H1 (cell line): Measurements from ENCODE around the gene SNX15. TPM values are rescaled to one million over a fixed set of nuclear protein-coding genes. Genes with fewer than 3 reads are reported as not detected.

Source experiments
- CTCF ChIA-PET: fragments of 300-600 bp; sonication (Branson Sonifier 250); formaldehyde crosslinking; loops from one replicate; lab custom pipeline; 2021; ENCODE audit not compliant: partially characterized antibody; lab: Charles Lee
- POLR2A ChIA-PET: fragments of 300-600 bp; sonication (Branson Sonifier 250); formaldehyde crosslinking; loops from one replicate; lab custom pipeline; 2021; ENCODE audit warnings: inconsistent platforms; ENCODE audit not compliant: partially characterized antibody; lab: Charles Lee
- DNase-seq, 2 experiments: peaks; one replicate each; pipeline versions ENCODE4 v3.0.0 to v3.0.0-alpha.2; 2010 to 2022; ENCODE audit warnings: low spot score in 2 of 2, low read depth in 1 of 2, mixed read lengths in 1 of 2
- FAIRE-seq: peaks from 2 replicates; lab custom pipeline; 2011; peaks lifted over from hg19 to GRCh38; lab: Jason Lieb, UNC
- H2AFZ ChIP-seq: 2 replicates; pipeline ENCODE4 v1.8.1; 2012; ENCODE audit warnings: low read length, inconsistent platforms
- H2AK5ac ChIP-seq: 2 replicates; pipeline ENCODE4 v1.6.1; 2013; ENCODE audit warnings: low read depth, low read length
- H2BK120ac ChIP-seq: replicated peaks from 2 replicates; pipeline ENCODE3; 2013; ENCODE audit warnings: low read depth, low read length, inconsistent platforms
- H2BK12ac ChIP-seq: 2 replicates; pipeline ENCODE4 v1.6.1; 2013; ENCODE audit warnings: low read depth, low read length
- H2BK15ac ChIP-seq: 2 replicates; pipeline ENCODE4 v1.6.1; 2013; ENCODE audit warnings: low read length
- H2BK20ac ChIP-seq: 2 replicates; pipeline ENCODE4 v1.6.1; 2013; ENCODE audit warnings: low read length
- H2BK5ac ChIP-seq: 2 replicates; pipeline ENCODE4 v1.6.1; 2013; ENCODE audit warnings: low read depth, low read length
- H3K14ac ChIP-seq: 2 replicates; pipeline ENCODE4 v1.6.1; 2013; ENCODE audit warnings: inconsistent platforms; ENCODE audit not compliant: insufficient read length
- H3K18ac ChIP-seq: 2 replicates; pipeline ENCODE4 v1.6.1; 2013; ENCODE audit warnings: low read length; ENCODE audit errors: extremely low read depth
- H3K23ac ChIP-seq: 2 replicates; pipeline ENCODE4 v1.6.1; 2013; ENCODE audit warnings: inconsistent platforms; ENCODE audit not compliant: insufficient read length
- H3K23me2 ChIP-seq: 2 replicates; pipeline ENCODE4 v1.6.1; 2013; ENCODE audit warnings: low read depth, low read length
- H3K27ac ChIP-seq: 2 replicates; pipeline ENCODE4 v1.6.1; 2011; ENCODE audit warnings: low read depth, low read length, inconsistent platforms
- H3K27me3 ChIP-seq, 4 experiments: replicated peaks in 1 of 4; 1 replicate in 1 of 4; 2 replicates in 3 of 4; pipeline versions ENCODE4 v1.6.1 to v1.8.1; 2011 to 2013; ENCODE audit warnings: low read length in 3 of 4, mild to moderate bottlenecking in 3 of 4, inconsistent platforms in 2 of 4, mixed read lengths in 2 of 4, moderate library complexity in 1 of 4; ENCODE audit not compliant: control insufficient read depth in 3 of 4, insufficient read depth in 3 of 4; ENCODE audit errors: extremely low read depth in 1 of 4
- H3K36me3 ChIP-seq, 4 experiments: 2 replicates each; pipeline versions ENCODE4 v1.6.1 to v1.8.1; 2011 to 2013; ENCODE audit warnings: mild to moderate bottlenecking in 4 of 4, low read length in 3 of 4, moderate library complexity in 2 of 4, control low read depth in 1 of 4, inconsistent platforms in 1 of 4; ENCODE audit not compliant: insufficient read depth in 4 of 4, control insufficient read depth in 2 of 4
- H3K4ac ChIP-seq: replicated peaks from 2 replicates; pipeline ENCODE3; 2013; ENCODE audit warnings: low read length, low read depth, mixed read lengths, inconsistent platforms; ENCODE audit not compliant: insufficient read length
- H3K4me1 ChIP-seq, 4 experiments: replicated peaks in 1 of 4; 1 replicate in 1 of 4; 2 replicates in 3 of 4; pipeline versions ENCODE4 v1.6.1 to v1.8.1; 2011 to 2013; ENCODE audit warnings: low read length in 3 of 4, inconsistent platforms in 2 of 4, mixed read lengths in 1 of 4; ENCODE audit not compliant: insufficient read depth in 4 of 4, control insufficient read depth in 3 of 4
- H3K4me2 ChIP-seq, 2 experiments: 2 replicates each; pipeline versions ENCODE4 v1.6.1 to v1.8.1; 2011 to 2013; ENCODE audit warnings: low read depth in 2 of 2, low read length in 2 of 2, control low read depth in 1 of 2, inconsistent platforms in 1 of 2, mild to moderate bottlenecking in 1 of 2; ENCODE audit not compliant: insufficient read depth in 1 of 2
- H3K4me3 ChIP-seq, 4 experiments: fragments of 200-600, 300-600 bp in 1 of 4; sonication (generic), shearing (Covaris generic), sonication (Bioruptor Twin) in 1 of 4; 2 replicates each; pipeline versions ENCODE4 v1.5.1 to v1.8.1; 2011 to 2016; ENCODE audit warnings: low read length in 4 of 4, low read depth in 3 of 4, control low read depth in 2 of 4, inconsistent platforms in 2 of 4, mild to moderate bottlenecking in 2 of 4, mixed read lengths in 1 of 4, moderate library complexity in 1 of 4; ENCODE audit not compliant: insufficient read depth in 2 of 4; ENCODE audit errors: extremely low read depth in 1 of 4
- H3K56ac ChIP-seq: replicated peaks from 2 replicates; pipeline ENCODE3; 2013; ENCODE audit warnings: low read depth, mild to moderate bottlenecking, mixed read lengths, low read length, inconsistent platforms; ENCODE audit not compliant: insufficient read length
- H3K79me1 ChIP-seq: 2 replicates; pipeline ENCODE4 v1.6.1; 2013; ENCODE audit warnings: low read depth, low read length, control low read depth
- H3K79me2 ChIP-seq, 2 experiments: 2 replicates each; pipeline versions ENCODE4 v1.6.1 to v1.8.1; 2012 to 2013; ENCODE audit warnings: low read length in 2 of 2, mild to moderate bottlenecking in 2 of 2, inconsistent platforms in 1 of 2; ENCODE audit not compliant: insufficient read depth in 2 of 2, control insufficient read depth in 1 of 2
- H3K9ac ChIP-seq, 4 experiments: replicated peaks in 1 of 4; 1 replicate in 1 of 4; 2 replicates in 3 of 4; pipeline versions ENCODE4 v1.6.1 to v1.8.1; 2011 to 2013; ENCODE audit warnings: low read depth in 3 of 4, low read length in 3 of 4, control low read depth in 2 of 4, mild to moderate bottlenecking in 2 of 4, moderate library complexity in 2 of 4, inconsistent platforms in 1 of 4; ENCODE audit errors: extremely low read depth in 1 of 4
- H3K9me3 ChIP-seq, 2 experiments: 2 replicates each; pipeline versions ENCODE4 v1.6.1 to v1.8.1; 2012 to 2013; ENCODE audit warnings: mild to moderate bottlenecking in 2 of 2, moderate library complexity in 2 of 2, control low read depth in 1 of 2, inconsistent platforms in 1 of 2, low read depth in 1 of 2, low read length in 1 of 2, mixed read lengths in 1 of 2; ENCODE audit not compliant: insufficient read depth in 2 of 2
- H4K20me1 ChIP-seq, 2 experiments: replicated peaks in 1 of 2; 2 replicates each; pipeline versions ENCODE3 to v1.8.1; 2011 to 2013; ENCODE audit warnings: inconsistent platforms in 2 of 2, low read length in 2 of 2, mild to moderate bottlenecking in 1 of 2; ENCODE audit not compliant: insufficient read depth in 2 of 2, control insufficient read depth in 1 of 2
- H4K5ac ChIP-seq: 2 replicates; pipeline ENCODE4 v1.6.1; 2013; ENCODE audit warnings: low read length, low read depth, mixed read lengths, inconsistent platforms; ENCODE audit not compliant: insufficient read length
- H4K8ac ChIP-seq: 2 replicates; pipeline ENCODE4 v1.8.0; 2013; ENCODE audit warnings: mild to moderate bottlenecking, moderate library complexity, low read length, inconsistent platforms; ENCODE audit not compliant: insufficient read depth; ENCODE audit errors: extremely low read depth
- H4K91ac ChIP-seq: replicated peaks from 2 replicates; pipeline ENCODE3; 2013; ENCODE audit warnings: low read length, mixed read lengths, inconsistent platforms; ENCODE audit not compliant: insufficient read length
- BRCA1 ChIP-seq: IDR thresholded peaks from 2 replicates; pipeline ENCODE4 v1.6.1; 2012; ENCODE audit warnings: low read depth, low read length, improper control_type of control experiment
- KDM5A ChIP-seq: fragments of 200-600 bp; IDR thresholded peaks from 2 replicates; pipeline ENCODE4 v1.7.1; 2012; ENCODE audit warnings: mild to moderate bottlenecking, low read length, inconsistent platforms, mixed read lengths
- WGBS, 2 experiments: shearing (Covaris generic) in 1 of 2; methylation state at CpG; one replicate each; pipeline versions ENCODE4 v1.1.6 to v1.1.7; 2013 to 2015; ENCODE audit warnings: low lambda C conversion rate in 2 of 2, mixed read lengths in 2 of 2, inconsistent platforms in 1 of 2, low coverage in 1 of 2, missing lambda C conversion rate in 1 of 2; ENCODE audit not compliant: insufficient replicate concordance in 2 of 2, insufficient coverage in 1 of 2, insufficient read length in 1 of 2; ENCODE audit errors: extremely low coverage in 1 of 2, missing lambda C conversion rate in 1 of 2; 5-methylcytosine and 5-hydroxymethylcytosine counted together
- polyA plus RNA-seq, 7 experiments: library from polyadenylated mRNA; depleted of rRNA in 3 of 7; stranded (reverse) in 5 of 7; unstranded in 2 of 7; fragments of >200 nt in 5 of 7; fragments of 200-250 nt in 2 of 7; gene quantifications; 1 replicate in 5 of 7; 2 replicates in 1 of 7; 4 replicates in 1 of 7; pipeline versions ENCODE4 v1.2.1 to v1.2.3, GENCODE V29; 2011 to 2013; ENCODE audit warnings: missing spikeins in 2 of 7, mixed read lengths in 2 of 7
- total RNA-seq: library from RNA; stranded (reverse); fragmentation: NEBNext Ultra II Directional; extraction: Animal tissue kit (Norgen Biotek cat#: 25700); gene quantifications from 2 replicates; pipeline ENCODE4 v1.2.1, GENCODE V29; 2021

The SNX15 gene
- total and polyA plus RNA-seq, 2 of the 8 experiments (the other 6 are each of a cell fraction or from before 2014, with no cell fraction given), result 13.0 to 18.3 TPM

GRCh38 chr11:65008873-65009272 is 18.4 kb upstream of the SNX15 start:
- Histone ChIP-seq H3K56ac (no peak overlapping the region), H3K4me1 (peaks cover 0 to 7% (median under 1%) of the 10 kb centered on the region in 4 experiments; a peak in 4 of 7 replicates), H3K36me3 (no peaks in the 10 kb centered on the region), H4K91ac (no peak overlapping the region), H3K14ac (no peak overlapping the region), H2BK12ac (no peak overlapping the region), H3K27ac (no peak overlapping the region), H3K23ac (no peak overlapping the region), H4K20me1 (no peaks in the 10 kb centered on the region), H2BK20ac (no peak overlapping the region), H3K4me2 (no peak overlapping the region), H3K4ac (no peak overlapping the region), H4K5ac (no peak overlapping the region), H2BK15ac (no peak overlapping the region), H3K4me3 (no peak overlapping the region), H3K79me1 (no peaks in the 10 kb centered on the region), H3K9ac (no peak overlapping the region), H2AFZ (no peak overlapping the region), H3K27me3 (no peaks in the 10 kb centered on the region), H2BK120ac (no peak overlapping the region), H2AK5ac (no peak overlapping the region), H2BK5ac (no peak overlapping the region), H3K9me3 (no peaks in the 10 kb centered on the region), H4K8ac (no peak overlapping the region), H3K79me2 (no peaks in the 10 kb centered on the region), H3K18ac (no peak overlapping the region), H3K23me2 (no peaks in the 10 kb centered on the region)
- ChIA-PET CTCF (interaction anchor here (0.7 to 2.0 kb wide), 3 partner anchors 12 to 75 kb away, joined by 3 to 10 read pairs (median 3); partner anchors contain the start of gene BATF2), POLR2A (interaction anchor here (0.6 to 0.7 kb wide), 2 partner anchors 37 to 51 kb away, joined by 3 read pairs; no protein-coding TSS in a partner anchor)
- TF ChIP-seq KDM5A (no peak), BRCA1 (no peak)
- no peak for FAIRE-seq
- DNase-seq, result no peak
- WGBS, 2 experiments, result 71% methylated on average over 1 of the region's 2 CpGs; no CpG with 5 or more reads in 1 of the 2 experiments
